HG03103 (cell line): ENCODE measurements around the gene EPS8L1.
"Not testable (repeated sequence)": the region's sequence is repeated elsewhere in the genome, so short reads cannot be mapped to it uniquely, and the experiment has no call there.

Source experiments
- ATAC-seq: cut with Tn5 transposase; IDR thresholded peaks from one replicate; pipeline ENCODE4 v1.9.1; 2021; ENCODE audit warnings: low read depth; ENCODE audit not compliant: unreplicated experiment

Gene EPS8L1

DNA sequence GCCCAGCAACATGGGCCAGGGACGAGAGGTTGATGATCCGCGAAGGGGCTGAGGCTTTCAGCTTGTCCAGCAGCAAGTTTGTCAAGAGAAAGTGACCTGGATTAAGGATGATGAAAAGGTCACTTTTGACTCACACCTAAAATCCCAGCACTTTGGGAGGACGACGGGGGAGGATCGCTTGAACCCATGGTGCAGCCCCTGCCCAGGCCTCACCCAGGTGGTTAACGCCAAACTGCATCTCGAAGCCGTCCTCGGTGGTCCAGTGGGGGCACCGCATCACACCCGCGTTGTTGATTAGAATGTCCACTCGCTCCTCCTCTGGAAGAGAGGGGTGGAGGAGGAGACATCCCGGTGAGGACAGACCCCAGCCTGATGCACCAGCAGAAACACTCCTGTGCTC, 27.2 kb upstream of the EPS8L1 start:
- no peak for ATAC-seq

GRCh38 chr19:55050749-55051532, 24.7 kb upstream of the EPS8L1 start:
- ATAC-seq, result no peak

DNA sequence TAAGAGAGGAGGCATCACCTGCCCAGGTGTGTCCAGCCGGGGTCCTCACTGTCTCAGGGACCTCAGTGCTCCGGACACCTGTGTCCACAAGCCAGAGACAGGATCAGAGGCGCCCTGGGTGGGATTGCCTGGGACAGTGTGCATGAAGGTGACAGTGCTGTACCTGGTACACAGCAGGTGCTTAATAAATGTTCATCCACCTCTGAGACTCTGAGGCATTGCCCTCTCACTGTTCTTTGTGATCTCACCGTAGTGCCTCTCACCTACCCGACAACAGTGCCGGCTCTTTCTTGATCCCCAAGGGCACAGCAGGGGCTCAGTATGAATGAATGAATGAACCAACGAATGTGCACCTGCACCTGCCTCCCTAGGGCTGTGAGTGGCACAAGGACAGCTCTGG, 21.9 kb upstream of the EPS8L1 start:
- ATAC-seq, result no peak

- no peak for ATAC-seq
These were observed 18.8 kb upstream of the EPS8L1 start for GRCh38 chr19:55056827-55057226.

DNA sequence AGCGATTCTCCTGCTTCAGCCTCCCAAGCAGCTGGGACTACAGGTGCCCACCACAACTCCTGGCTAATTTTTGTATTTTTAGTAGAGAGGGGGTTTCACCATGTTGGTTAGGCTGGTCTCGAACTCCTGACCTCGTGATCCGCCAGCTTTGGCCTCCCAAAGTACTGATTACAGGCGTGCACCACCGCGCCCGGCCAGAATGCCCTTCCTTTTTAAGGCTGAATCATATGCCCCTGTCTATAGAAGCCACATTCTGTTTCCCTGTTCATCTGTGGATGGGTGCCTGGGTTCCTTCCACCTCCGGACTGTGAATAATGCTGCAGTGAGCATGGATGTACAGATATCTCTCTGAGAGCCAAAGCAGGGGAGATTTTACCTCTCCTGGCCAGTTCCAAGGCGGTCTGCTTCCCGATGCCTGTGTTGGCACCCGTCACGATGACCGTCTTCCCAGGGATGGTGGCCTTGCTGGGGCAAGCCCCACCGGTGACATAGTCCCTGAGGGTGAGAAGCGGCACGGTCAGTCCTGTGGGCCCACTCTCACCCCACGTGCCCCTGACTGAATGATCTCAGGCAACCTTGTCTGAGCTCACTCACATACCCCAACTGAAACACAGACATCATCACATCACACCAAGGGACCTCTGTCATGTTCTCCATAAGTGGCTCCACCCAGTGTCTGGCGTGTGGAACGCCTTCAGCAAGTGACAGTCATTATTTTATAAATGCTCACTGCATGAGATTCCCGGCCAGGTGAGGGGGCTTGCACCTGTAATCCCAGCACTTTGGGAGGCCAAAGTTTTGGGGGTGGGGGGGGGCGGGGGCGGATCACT, 16.7 kb upstream of the EPS8L1 start:
- no peak for ATAC-seq

DNA sequence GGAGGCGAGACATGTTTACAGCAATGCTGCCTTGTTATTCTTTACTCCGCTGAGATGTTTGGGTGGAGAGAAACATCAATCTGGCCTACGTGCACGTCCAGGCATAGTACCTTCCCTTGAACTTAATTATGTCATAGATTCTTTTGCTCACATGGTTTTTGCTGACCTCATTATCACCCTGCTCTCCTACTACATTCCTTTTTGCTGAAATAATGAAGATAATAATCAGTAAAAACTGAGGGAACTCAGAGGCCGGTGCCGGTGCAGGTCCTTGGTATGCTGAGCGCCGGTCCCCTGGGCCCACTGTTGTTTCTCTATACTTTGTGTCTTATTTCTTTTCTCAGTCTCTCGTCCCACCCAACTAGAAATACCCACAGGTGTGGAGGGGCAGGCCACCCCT, 15.4 kb upstream of the EPS8L1 start:
- ATAC-seq, result not testable (repeated sequence)

- peak; percentile 81 for ATAC-seq
These were observed 12.8 kb upstream of the EPS8L1 start, which contains the start of gene RDH13 for GRCh38 chr19:55062735-55063491. Gene RDH13 (minus strand): TSS chr19:55063148. CDS start chr19:55063032, 116 bp downstream.

- ATAC-seq, result no peak
These were observed 12.2 kb upstream of the EPS8L1 start for GRCh38 chr19:55063492-55063843.

- ATAC-seq, result not testable (repeated sequence)
These were observed 10.2 kb upstream of the EPS8L1 start for GRCh38 chr19:55065516-55065915.

DNA sequence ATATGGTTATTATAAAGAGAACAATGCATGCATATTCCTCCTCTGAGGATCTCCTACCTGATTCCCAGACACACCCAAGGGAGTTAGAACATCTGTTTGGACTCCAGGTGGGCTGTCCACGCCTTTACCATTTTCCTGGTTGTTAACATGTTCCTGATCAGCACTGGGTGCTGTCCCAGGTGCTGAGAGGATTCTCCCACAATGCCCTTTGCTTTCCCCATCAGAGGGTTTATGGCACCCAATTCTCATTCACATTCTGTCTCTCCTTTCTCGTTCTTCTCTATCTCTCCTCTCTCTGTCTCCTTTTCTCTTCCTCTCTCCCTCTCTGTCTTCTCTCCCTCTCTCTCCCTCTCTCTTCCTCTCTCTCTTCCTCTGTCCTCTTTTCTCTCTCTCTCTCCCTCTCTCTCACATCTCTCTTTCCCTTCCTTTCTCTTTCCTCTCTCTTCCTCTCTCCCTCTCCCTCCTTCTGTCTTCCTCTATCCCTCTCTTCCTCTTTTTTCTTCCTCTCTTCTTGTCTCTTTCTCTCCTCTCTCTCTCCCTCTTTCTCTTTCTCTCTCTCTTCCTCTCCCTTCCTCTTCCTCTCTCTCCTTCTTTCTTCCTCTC, 9.5 kb upstream of the EPS8L1 start:
- ATAC-seq, result no peak

DNA sequence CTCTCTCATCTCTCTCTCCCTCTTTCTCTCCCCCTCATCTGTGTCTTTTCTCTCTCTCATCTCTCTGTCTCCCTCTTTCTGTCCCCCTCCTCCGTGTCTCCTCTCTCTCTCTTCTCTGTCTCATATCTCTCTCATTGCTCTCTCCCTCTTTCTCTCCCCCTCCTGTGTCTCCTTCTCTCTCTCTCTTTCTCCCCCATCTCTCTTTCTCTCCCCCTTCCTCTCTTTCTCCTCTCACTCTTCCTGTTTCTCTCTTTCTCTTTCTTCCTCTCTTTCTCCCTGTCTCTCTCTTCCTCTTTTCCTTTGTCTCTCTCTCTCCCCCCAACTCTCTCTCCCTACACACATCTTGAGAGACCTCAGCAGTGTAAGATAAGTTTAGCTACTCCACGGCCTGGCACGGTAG, 7.8 kb upstream of the EPS8L1 start:
- no peak for ATAC-seq

DNA sequence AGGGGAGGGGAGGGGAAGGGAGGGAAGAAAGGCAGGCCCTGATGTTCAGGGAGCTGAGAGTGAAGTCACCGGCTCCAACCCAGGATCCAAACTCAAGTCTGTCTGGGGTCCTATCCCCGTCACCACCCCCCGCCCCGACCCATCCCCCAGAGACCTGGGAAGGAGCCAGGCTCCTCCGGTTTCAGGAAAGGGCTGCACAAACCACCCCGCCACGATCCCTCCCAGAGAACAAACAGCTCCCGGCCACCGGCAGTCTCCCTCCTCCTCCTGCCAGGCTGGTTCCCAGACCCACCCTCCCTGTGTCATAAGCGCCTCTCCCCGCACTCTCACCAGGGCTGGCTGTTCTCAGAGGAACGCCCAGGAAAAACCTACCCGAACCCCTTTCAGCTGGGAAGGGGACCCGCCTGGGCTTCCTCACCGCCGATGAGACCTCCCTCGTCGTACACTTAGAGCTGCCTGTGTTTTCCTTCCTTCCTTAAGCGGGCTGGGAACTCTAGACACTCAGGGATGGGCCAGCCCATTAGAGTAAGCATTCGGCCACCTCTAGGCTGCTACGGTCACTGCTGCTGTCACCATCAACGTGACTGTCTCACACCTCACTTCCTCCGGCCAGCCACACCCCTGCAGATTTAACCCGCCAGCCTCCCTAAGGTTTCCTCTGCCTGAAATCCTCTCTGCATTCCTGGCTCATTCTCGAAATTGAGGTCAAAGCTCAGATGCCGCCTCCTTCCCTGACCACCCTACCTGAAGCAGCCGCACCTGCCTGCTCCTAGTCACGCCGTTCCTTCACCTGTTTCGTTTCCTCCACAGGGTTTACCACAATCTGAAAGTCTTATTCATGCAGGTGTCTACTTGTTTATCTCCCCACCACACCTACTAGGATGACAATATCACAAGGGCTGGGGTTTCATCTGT, 6.5 kb upstream of the EPS8L1 start:
- no peak for ATAC-seq

- no peak for ATAC-seq
These were observed 5.8 kb upstream of the EPS8L1 start for GRCh38 chr19:55069865-55070197.

DNA sequence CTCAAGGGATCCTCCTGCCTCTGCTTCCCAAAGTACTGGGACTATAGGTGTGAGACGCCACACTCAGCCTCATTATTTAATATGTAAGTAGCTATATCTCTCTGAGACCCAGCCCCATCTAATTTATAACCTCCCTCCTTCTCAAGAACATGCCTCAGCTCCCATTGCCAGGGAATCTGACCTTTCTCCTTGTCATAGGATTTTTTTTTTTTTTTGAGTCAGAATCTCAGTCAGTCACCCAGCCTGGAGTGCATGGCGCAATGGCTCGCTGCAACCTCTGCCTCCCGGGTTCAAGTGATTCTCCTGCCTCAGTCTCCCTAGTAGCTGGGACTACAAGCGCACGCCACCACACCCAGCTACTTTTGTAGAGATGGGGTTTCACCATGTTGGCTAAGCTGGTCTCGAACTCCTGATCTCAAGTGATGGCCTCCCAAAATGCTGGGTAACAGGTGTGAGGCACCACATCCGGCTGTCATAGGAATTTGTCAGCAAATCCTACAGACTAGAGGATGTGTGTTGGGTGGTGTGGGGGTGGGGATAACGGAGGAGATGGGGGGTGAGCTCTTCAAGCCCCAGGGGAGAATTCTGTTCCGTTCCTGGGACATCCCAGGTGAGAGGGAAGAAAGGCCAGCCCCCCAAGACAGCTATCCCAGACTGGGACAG, 5.1 kb upstream of the EPS8L1 start:
- no peak for ATAC-seq

- no peak for ATAC-seq
These were observed 4.6 kb upstream of the EPS8L1 start for GRCh38 chr19:55071129-55071502.

DNA sequence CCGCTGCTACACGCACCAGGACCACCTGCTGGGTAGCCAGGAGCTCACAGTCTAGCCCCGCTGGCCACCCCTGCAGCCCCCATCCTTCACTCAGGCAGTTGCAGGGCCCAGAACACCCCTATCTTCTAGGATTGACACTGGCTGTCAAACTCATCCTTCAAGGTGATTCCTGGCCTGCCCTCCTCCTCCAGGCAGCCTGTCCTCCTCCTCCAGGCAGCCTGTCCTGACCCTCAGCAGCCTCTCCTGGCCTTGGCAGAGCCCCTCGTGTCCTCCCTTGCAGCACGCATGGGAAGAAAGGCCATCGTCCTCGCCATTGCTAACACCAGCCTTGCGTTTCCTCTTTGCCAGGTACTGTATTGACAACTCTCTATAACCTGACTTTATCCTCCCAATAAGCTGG, 3.8 kb upstream of the EPS8L1 start:
- ATAC-seq, result no peak

DNA sequence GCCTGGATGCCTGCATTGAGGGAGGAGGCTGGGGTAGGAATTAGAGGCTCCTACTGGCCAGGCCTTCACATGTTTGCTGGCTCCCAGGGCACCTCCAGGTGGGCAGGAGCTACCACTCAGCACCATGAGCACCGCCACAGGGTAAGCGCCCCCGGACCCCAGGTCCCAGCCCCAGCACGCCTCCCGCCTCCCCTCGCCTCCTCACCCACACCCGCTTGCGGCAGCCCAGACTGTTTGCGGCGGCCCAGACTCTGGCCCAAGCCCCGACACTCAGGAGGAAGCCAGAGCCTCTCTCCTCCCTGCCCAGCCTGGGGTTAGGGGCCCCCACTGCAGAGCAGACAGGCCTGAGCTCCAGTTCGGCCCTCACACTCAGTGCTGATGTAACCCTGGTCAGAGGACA, 652 bp downstream of the EPS8L1 start:
- ATAC-seq, result no peak

GRCh38 chr19:55077106-55077505, 1.4 kb downstream of the EPS8L1 start:
- no peak for ATAC-seq

GRCh38 chr19:55078996-55079395, 3.3 kb downstream of the EPS8L1 start:
- no peak for ATAC-seq
